Measurements from ENCODE around the gene VPS18. TPM values are rescaled to one million over a fixed set of nuclear protein-coding genes. Genes with fewer than 3 reads are reported as not detected.

VPS18 gene
- total RNA-seq, 1 experiment from 2014 or later, result 57.3 TPM

DNA sequence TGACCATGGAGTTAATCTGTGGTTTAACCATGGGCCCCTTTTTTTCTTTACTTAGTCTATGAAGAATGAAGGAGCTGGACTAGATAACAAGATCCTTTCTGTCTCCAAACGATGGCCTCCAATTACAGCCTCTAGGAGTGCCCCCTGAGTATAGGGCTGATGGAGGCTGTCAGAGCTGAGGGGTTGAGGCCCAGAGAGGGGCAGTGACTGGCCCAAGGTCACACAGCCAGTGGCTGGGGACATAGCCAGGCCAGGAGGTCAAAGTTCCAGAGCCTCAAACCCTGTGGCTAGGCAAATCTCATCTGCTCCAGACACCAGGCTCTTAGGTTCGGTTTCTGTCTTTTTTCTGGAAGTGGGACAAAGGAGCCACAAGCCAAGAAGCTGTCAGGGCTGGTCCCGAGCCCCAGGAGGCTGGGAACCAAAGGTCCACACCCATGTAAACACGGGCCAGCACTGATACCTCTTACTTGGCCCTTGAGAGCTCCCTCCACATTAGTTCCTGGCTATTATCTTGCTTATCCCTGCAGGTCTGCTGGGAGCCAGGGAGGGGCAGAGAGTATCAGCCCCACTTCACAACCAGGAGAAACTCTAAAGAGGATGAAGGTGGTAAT lies 30.5 kb upstream of the VPS18 start:
- in situ Hi-C loops (cut with HindIII; ENCODE audit: low sequenced_read_pairs), result no loop called here

DNA sequence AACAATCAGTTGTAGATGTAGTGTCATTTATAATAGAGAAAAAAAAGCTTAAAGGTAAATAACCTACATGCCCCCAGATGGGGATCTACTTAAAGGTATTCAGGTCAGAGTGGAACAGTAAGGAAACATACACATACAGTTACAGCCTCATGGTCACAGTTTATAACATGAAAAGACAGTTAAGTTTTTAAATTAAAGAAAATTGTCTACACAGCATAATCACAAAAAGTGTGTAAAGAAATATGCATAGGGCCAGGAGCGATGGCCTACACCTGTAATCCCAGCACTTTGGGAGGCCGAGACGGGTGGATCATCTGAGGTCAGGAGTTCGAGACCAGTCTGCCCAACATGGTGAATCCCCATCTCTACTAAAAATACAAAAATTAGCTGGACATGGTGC lies 27.1 kb upstream of the VPS18 start:
- in situ Hi-C loops (cut with HindIII; ENCODE audit: low sequenced_read_pairs), result no loop called here
- no peak for DNase-seq (ENCODE audit: low spot score)

More for the DNA sequence above, 30.5 kb upstream of the VPS18 start:
- no peak for DNase-seq (ENCODE audit: low spot score)

DNA sequence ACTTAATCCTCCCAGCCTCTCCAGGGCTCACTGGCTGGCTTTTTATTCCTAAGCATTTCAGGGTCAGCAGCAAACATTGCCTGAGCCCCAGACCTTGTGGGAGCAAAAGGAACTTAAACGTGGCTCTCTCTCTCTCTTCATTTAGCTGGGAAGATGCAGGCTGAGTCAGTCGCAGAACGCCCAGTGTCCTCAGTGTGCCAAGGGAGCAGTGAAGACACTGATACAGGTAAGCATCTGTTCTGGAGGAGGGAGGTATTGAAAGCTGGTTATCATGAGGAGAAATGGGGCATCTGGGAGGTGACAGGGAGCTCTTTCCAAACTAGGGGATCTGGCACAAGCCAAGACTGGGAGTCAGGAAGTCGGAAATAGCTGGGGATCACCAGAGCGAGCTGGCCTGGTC lies 24.6 kb upstream of the VPS18 start:
- DNase-seq (ENCODE audit: low spot score), result no peak
- in situ Hi-C loops (cut with HindIII; ENCODE audit: low sequenced_read_pairs), result no loop called here

DNA sequence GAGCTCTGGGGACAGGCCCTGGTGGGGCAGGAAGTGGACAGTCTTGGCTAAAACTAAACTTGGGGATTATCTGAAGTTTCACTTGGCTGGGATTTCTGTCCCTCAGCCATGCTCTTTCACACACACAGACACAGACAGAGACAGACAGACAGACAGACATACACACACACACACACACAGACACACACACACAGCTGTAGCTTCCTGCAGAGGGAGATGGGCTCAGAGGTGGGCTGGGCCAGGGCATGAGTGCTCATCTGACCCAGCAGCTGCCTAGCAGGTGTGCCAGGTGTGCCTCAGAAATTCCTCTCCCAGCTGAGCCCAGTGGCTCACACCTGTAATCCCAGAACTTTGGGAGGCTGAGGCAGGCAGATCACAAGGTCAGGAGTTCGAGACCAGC lies 23.5 kb upstream of the VPS18 start:
- in situ Hi-C loops (cut with HindIII; ENCODE audit: low sequenced_read_pairs), result no loop called here
- no peak for DNase-seq (ENCODE audit: low spot score)

DNA sequence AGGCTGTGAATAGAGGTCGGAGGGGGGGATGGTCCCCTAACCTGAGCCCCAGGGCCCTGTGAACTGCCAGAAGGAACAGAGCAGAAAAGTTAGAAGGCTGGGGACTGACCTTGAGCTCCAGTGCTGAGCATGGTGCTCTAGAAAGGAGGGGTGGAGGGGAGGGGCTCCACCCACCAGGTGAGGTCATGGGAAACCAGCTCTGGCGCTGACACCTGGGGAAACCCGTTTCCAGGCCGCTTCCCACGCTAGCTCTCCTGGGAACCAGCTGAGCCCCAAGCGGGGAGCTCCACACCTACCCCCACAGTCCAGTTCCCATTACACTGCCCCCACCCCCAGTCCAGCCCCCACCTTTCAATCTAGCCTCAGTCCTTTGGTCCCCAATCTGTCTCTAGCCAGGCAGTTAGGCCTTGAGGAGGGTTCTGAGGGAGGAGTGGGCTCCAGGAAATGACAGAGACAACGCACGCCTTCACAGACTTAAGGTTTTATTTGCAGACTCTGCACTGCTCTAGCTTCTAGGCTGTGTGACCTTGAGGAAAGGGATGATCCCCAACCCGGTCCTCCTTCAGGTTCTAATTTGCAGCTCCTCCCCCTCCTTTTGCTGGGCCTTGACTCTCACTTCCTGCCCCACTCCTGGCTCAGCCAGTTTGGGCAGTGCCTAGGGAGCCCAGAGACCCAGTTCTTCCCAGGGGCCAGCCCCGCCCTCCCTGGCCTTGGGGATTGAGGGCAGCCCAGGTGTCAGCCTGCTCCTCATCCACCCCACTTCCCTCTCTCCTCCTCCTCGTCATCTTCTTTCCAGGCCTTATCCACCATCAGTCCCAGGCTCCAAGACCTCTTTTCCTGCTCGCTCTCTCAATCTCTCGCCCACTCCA lies 22.3 kb upstream of the VPS18 start:
- in situ Hi-C loops (cut with HindIII; ENCODE audit: low sequenced_read_pairs), result no loop called here

DNA sequence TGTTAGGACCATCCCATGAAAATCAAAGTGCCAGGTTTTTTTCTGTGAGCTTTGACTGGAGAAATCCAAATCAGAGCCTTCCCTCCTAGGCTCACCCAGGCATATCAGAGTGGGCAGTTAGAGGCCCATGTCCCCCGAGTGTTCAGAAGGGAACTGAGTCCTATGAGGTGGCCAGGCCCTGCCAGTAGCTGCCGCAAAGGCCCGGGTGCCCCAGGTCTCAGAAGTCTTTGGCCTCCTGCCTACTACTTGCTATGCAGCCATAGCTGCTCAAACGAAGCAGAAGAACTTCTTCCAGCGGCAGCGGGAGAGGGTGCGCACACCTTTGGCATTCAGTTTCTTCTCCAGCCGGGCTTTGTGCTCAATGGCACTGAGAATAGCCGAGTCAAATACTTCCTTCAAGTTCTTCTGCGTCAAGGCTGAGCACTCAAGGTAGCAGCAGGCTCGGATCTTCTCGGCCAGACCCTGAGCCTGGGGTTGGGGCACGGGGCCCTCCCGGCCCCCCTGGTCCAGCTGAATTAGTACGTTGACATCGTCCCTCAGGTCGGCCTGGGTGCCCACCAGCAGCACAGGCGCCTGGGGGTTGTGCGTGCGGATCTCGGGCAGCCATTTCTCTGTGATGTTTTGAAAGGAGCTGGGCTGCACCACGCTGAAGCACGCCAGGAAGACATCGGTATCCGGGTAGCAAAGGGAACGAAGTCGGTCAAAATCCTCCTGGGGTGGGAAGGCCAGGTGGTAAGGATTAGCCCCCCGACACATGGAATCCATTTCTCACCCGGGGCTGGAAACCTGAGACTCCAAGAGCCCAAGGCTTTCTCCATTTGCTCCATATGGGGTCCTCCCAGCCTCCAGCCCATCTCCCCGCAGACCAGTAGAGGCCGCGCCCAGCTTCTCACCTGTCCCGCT lies 21.2 kb upstream of the VPS18 start:
- in situ Hi-C loops (cut with HindIII; ENCODE audit: low sequenced_read_pairs), result no loop called here
- DNase-seq (ENCODE audit: low spot score), result no peak

More for the DNA sequence above, 22.3 kb upstream of the VPS18 start:
- no peak for DNase-seq (ENCODE audit: low spot score)

DNA sequence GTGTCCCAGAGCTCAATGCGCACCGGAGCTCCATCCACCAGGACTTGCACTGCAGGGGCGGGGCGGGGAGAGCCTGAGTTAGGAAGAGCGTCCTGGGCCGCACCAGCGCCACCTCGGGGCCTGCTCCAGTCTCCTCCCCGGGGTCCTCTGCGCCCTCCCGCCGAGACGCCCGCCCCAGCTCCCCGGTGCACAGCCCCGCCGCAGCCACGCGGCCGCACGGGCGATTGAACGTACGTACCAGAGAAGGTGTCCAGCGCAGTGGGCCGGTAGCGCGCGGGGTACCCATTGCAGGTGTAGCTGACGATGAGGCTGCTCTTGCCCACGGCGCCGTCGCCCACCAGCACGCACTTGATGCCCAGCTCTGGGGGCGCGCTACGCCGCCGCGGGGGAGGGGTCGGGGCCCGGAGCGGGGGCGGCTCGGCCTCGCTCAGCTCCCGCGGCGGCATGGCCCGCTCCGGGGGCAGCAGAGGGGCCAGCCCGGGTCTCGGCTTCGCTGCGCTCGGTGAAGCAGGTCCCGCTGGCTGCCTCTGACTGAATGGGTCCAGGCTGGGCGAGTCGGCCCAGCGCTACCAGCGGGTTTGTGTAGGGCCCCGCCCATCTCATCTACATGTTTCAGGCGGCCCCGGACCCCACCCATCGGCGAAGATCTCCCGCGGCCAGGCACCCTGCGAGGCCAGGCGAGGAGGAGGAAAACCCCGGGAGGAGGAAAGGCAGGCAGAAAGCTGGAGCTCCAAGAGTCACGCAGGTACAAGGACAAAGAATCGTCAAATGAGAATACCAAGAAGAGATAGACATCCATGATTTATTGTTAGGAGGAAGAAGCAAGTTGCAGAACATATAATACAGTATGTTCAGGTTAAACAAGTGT lies 20.3 kb upstream of the VPS18 start, which contains the start of gene RHOV:
TSS of gene RHOV (minus strand) at position 541 of the 868 bp plus-strand sequence. CDS start at position 446, 95 bp downstream.
- peak; percentile 77 for DNase-seq (ENCODE audit: low spot score)
- in situ Hi-C loops (cut with HindIII; ENCODE audit: low sequenced_read_pairs), result no loop called here

DNA sequence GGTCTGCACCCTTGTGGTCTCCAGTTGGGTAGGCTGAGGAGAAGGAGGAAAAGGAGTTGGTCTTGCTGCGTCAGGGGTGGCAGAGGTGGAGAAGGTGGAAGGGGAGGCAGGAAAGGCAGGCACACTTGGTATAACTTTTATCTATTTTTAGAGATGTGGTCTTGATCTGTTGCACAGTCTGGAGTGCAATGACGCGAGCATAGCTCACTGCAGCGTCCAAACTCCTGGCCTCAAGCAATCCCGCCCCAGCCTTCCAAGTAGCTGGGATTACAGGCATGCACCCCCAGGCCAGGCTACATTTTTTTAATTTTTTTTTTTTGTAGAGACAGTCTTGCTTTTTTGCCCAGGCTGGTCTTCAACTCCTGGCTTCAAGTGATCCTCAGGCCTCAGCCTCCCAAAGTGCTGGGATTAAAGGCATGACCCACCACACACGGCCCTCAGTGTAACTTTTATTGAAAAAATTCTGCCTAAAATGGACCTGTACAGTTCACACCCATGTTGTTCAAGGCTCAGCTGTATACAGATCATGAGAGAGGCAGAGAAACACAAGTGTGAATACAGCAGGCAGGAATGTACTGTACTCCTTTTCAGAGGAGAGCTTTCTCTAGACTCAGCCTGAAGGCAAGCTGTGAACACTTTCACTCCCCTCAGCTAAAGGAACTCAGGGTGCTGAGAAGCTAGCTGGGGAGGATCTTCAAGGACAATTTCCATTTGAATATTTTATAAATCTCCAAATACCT lies 18.1 kb upstream of the VPS18 start:
- DNase-seq (ENCODE audit: low spot score), result no peak
- in situ Hi-C loops (cut with HindIII; ENCODE audit: low sequenced_read_pairs), result no loop called here

DNA sequence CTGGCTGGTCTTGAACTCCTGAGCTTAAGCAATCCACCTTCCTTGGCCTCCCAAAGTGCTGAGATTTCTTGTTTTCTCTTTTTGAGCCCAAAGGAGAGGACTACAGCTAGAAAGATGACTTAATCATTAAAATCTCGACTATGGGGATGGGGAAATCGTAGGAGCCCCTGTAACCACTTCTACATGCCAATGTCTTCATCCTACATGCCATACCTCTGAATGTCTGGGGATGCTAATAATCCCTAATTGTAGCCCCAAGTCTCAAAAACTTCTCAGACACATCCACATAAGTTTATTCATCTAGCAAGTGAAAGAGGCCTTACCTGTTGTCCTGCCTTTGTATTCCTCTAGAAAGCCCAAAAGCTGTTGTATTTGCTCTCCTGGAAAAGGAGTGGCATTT lies 16.6 kb upstream of the VPS18 start:
- DNase-seq (ENCODE audit: low spot score), result no peak
- in situ Hi-C loops (cut with HindIII; ENCODE audit: low sequenced_read_pairs), result no loop called here

DNA sequence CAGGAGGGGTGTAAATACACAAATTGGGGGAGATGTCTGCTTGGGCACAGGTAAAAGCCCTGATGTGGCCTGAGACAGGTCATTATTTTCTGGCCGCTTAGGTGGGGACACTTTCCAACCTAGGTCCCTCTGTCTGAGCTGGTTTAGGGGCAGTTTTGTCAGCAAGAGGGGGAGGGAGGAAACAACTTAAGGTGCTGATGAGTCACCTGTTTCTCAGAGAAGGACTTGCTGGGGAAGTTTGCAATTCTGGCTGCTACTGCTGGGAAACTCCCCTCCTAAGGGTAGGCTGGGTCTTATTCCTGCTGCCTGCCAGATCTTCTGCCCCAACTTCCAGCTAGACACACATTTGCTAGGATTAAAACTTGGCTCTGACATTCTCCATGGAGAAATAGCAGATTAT lies 15.5 kb upstream of the VPS18 start:
- no peak for DNase-seq (ENCODE audit: low spot score)
- in situ Hi-C loops (cut with HindIII; ENCODE audit: low sequenced_read_pairs), result no loop called here

DNA sequence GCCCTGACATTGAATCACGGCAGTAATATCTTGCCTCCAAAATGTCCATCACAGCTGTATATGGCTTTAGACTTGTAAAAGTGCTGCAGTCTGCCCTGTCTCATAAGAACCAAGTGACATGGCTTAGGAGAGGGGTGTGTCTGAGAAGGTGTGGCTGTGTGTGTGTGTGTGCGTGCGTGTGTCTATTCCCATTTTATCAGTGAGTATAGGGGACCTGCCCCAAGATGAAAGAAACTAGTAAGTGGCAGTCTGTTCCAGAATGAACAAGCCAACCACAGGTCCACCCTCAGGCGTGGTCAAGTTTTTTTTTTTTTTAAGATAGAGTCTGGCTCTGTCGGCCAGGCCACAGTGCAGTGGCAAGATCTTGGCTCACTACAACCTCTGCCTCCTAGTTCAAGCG lies 14.6 kb upstream of the VPS18 start:
- no peak for DNase-seq (ENCODE audit: low spot score)
- in situ Hi-C loops (cut with HindIII; ENCODE audit: low sequenced_read_pairs), result no loop called here

DNA sequence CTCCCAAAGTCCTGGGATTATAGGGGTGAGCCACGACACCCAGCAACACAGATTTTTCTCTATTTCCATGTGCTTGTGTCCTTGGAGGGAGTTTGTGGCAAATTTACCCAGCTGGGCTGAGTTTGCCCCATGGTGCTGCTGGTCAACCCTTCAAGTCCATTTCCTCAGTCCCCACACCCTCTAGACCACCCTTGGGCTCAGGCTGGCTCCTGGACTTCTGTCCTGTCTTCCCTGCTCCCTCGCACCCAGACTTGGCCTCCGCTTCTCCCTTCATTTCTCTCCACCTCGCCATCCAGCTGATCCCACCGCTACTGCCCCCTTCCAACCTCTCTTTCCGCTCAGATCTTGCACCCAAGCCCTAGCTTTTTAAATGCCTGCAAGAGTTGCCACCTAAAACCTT lies 12.9 kb upstream of the VPS18 start:
- in situ Hi-C loops (cut with HindIII; ENCODE audit: low sequenced_read_pairs), result no loop called here

DNA sequence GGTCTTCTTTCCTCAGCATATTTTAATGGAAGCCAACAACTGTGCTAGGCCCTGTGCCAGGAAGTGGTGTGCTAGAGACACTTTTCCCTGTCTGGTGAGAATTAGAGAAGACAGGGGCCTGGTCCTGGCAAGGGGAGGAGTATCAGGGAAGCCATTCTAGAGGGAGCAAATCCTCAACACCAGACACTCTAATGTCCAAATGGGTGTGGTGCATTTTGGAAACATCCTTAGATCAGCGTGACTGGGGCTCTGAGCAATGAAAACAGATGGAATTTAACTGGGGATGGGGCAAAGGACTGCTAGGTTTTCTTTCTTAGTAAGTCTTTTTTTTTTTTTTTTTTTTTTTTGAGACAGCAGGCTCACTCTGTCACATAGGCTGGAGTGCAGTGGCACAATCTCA lies 7.7 kb upstream of the VPS18 start:
- in situ Hi-C loops (cut with HindIII; ENCODE audit: low sequenced_read_pairs), result no loop called here
- no peak for DNase-seq (ENCODE audit: low spot score)

More for the DNA sequence above, 12.9 kb upstream of the VPS18 start:
- DNase-seq (ENCODE audit: low spot score), result no peak

DNA sequence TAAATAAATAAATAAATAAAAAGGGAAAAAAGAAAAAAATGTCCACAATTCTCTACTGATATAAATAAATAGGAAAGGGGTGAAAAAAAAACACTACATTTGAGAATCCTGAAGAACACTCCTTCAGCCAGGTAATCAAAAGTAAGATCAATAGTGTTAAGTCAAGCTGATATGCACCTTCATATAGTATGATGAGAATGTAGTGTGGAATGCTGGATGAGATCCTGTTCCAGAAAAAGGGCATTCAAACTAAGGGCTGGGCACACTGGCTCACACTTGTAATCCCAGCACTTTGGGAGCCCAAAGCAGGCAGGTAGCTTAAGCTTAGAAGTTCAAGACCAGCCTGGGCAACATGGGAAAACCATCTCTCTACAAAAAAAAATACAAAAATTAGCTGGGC lies 5.1 kb upstream of the VPS18 start:
- no peak for DNase-seq (ENCODE audit: low spot score)
- in situ Hi-C loops (cut with HindIII; ENCODE audit: low sequenced_read_pairs), result no loop called here

DNA sequence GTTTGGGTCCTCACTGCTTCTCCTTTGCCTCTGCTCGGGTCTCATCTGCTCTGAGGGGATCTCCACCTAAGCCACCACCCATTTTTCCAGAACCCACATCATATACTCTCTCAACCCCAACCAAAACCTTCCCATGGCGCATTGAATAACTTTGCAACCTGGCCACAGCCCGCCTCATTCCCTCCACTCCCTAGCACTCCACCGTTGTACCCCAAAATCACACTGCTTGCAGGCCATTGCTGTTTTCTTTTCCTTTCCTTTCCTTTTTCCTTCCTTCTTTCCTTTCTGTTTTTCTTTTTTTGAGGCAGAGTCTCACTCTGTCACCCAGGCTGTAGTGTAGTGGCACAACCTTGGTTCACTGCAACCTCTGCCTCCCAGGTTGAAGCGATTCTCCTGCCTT lies 3.1 kb upstream of the VPS18 start:
- no peak for DNase-seq (ENCODE audit: low spot score)
- in situ Hi-C loops (cut with HindIII; ENCODE audit: low sequenced_read_pairs), result no loop called here

DNA sequence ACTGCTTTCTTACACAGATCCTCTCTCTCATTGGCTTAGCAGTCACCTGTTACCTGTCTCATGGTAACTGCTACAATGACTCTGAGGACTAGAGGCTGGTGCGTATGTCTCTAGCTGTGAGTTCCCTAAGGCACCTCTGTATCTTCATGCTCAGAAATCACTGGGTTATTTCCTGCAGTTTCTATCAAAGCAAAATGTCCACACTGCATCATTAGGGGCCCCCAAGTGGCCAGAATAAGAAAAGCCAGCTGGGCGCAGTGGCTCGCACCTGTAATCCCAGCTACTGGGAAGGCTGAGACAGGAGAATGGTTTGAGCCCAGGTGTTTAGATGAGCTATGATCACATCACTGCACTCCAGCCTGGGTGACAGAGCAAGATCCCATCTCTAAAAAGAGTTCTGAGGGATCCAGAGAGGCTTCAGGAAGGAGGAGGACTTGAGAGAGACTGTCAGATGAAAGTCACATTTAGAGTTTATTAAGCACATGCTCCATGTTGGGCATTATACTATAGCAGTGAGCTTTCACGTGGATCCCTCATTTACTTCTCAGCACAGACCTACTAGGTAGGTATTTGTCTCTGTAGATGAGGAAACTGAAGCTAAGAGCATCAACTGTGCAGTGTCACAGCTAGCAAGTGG lies 2.3 kb upstream of the VPS18 start:
- peak; percentile 79 for DNase-seq (ENCODE audit: low spot score)
- in situ Hi-C loops (cut with HindIII; ENCODE audit: low sequenced_read_pairs), result no loop called here

DNA sequence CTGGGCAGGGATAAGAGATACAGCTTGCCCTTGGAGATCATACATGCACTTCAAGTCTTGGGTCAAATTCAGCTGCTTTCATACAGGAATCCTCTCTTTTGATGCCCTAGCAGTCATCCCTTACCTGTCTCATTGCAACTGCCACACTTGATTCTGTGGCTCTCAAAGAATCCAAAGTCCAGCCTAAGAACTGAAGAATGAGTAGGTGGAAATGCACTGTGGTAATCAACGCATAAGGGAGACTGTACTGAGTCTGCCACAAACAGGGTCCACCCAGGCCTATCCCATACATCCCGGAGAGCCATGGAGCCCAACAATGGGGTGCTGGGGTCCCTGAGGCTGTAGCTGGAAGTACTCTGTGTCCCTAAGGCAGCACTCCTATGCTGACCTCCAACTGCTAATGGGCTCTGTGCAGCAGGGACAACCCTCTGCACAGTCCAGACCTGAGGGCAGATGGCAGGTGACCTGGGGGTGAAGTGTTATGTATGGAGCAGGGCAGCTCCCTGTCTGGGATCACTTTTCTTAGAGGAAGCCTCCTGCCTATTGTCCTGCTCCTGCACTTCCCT lies 1.7 kb upstream of the VPS18 start:
- in situ Hi-C loops (cut with HindIII; ENCODE audit: low sequenced_read_pairs), result no loop called here
- no peak for DNase-seq (ENCODE audit: low spot score)

Measured in G401 (cell line).